H1 (cell line): Measurements from ENCODE around the gene CTU1. TPM values are rescaled to one million over a fixed set of nuclear protein-coding genes. Genes with fewer than 3 reads are reported as not detected.

Experiments used
- BACH1 ChIP-seq: IDR thresholded peaks from 2 replicates; pipeline ENCODE4 v1.6.1; 2012; ENCODE audit warnings: low read length, improper control_type of control experiment
- EZH2 ChIP-seq: fragments of 200-600 bp; sonication (generic); IDR thresholded peaks from 2 replicates; pipeline ENCODE4 v1.7.1; 2012; ENCODE audit warnings: low read depth, mild to moderate bottlenecking, moderate library complexity, low read length, inconsistent platforms; ENCODE audit not compliant: severe bottlenecking
- POLR2A ChIP-seq, 2 experiments: IDR thresholded peaks; 1 replicate in 1 of 2; 2 replicates in 1 of 2; pipeline ENCODE4 v1.6.1; 2011; ENCODE audit warnings: low read depth in 2 of 2, low read length in 2 of 2, mild to moderate bottlenecking in 2 of 2; ENCODE audit errors: control extremely low read depth in 1 of 2
- polyA plus RNA-seq, 7 experiments: library from polyadenylated mRNA; depleted of rRNA in 3 of 7; stranded (reverse) in 5 of 7; unstranded in 2 of 7; fragments of >200 nt in 5 of 7; fragments of 200-250 nt in 2 of 7; gene quantifications; 1 replicate in 5 of 7; 2 replicates in 1 of 7; 4 replicates in 1 of 7; pipeline versions ENCODE4 v1.2.1 to v1.2.3, GENCODE V29; 2011 to 2013; ENCODE audit warnings: missing spikeins in 2 of 7, mixed read lengths in 2 of 7
- total RNA-seq: library from RNA; stranded (reverse); fragmentation: NEBNext Ultra II Directional; extraction: Animal tissue kit (Norgen Biotek cat#: 25700); gene quantifications from 2 replicates; pipeline ENCODE4 v1.2.1, GENCODE V29; 2021

Gene CTU1
- total and polyA plus RNA-seq, 2 of the 8 experiments (the other 6 are each of a cell fraction or from before 2014, with no cell fraction given) = 4.6 to 7.2 TPM

DNA sequence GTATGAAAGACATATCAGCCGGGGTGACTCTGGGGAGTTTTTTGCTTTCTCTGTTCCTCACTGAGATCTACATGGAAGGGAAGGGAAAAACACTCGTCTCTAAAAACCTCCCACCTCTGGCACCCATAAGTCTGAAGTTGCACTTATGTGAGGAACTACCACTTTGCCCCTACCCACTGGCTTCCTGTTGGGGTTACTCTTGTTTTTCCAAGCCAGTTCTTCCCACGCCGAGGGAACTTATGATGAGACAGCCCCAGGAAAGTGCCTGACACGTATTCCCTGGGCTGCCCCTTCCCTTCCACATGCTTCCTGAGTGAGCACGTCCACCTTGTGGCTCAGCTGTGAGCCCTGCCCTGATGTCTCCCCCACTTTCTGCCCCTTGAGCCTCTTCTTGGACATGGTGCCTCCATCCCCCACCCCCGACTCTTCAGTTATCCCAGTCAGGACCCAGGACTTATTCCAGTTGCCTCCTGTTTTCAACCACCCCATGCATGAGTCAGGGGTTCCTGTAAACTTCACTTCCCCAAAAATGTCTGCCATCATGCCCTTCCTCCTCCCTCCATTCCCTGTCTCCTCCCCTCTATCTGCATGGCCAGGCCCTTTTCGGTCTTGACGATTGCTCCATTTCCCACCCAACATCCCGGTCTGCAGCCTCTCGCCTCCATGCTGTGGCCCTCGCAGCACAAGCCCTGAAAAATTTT, 28.8 kb upstream of the CTU1 start (continued):
- peak in 1 of 2 experiments; percentile 49; a peak in 2 of 3 replicates for TF ChIP-seq POLR2A (IDR thresholded peaks at IDR 0.05; ENCODE audit: control extremely low read depth in 1 of 2, low read depth in 2 of 2, low read length in 2 of 2)
- TF ChIP-seq BACH1 = no peak
- no peak for TF ChIP-seq EZH2
